GM21528 (cell line): ENCODE measurements around the gene CDCA7L.

Source experiments
- ATAC-seq: cut with Tn5 transposase; IDR thresholded peaks from one replicate; pipeline ENCODE4 v1.9.1; 2021; ENCODE audit warnings: mild to moderate bottlenecking, moderate library complexity; ENCODE audit not compliant: unreplicated experiment, low FRiP score

Gene CDCA7L, protein sequence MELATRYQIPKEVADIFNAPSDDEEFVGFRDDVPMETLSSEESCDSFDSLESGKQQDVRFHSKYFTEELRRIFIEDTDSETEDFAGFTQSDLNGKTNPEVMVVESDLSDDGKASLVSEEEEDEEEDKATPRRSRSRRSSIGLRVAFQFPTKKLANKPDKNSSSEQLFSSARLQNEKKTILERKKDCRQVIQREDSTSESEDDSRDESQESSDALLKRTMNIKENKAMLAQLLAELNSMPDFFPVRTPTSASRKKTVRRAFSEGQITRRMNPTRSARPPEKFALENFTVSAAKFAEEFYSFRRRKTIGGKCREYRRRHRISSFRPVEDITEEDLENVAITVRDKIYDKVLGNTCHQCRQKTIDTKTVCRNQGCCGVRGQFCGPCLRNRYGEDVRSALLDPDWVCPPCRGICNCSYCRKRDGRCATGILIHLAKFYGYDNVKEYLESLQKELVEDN

DNA sequence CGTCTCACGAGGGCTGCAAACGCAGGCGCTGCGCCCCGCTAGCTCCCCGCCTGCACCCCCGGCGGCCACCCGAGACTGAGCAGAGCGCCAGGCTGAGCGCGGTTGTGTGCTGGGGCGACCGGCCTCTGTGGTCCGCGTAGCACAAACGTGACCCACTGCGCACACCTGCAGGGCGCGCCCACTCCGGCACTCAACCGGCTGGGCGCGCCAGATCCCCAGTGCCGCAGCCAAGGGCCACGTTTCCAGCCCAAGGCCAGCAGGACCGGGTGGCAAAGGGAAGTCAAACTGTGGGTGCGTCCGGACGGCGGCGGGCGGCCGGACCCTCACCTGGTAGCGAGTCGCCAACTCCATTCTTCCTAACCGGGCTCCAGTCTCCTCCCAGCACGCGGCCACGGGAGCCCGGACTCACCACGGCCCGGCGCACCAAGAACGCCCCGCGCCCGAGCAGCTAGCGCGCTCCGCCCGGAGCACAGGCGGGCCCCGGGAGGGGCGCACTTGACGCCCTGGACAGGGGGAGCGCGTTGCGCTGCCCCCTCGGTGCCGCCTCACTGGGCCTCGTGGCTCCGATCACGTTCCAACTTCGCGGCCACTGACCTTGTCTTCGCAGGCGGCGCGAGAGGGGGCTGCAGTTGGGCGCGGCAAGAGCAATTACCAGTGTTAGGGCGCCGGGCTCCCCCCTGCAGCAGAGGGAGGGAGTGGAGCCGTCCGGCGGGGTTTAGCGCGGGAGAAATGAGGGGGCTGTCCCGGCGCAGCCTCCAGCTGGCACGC lies at the start of gene CDCA7L:
Gene CDCA7L (minus strand): TSS at position 446 of the 768 bp plus-strand sequence. CDS start 95 bp downstream, at position 351.
- peak; percentile 89 for ATAC-seq

DNA sequence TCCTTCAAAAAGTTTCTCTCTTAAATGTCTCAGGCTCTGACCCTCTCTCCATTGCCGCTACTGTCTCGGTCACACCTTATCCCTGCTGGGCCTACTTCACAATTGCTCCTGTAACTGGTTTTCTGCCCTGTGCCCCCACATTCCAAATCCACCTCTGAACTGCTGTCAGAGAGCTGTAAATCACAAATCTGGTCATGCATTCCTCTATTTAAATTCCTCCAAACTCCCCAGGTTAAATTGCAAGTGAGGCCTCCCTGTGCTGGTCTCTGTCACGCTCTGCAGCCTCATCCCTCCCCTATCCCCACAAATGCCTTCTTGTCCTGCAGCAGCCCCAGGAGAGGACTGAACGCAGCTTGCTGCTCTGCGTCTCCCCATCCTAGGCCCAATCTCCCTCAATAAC lies 40.4 kb upstream of the CDCA7L start:
- ATAC-seq = no peak

DNA sequence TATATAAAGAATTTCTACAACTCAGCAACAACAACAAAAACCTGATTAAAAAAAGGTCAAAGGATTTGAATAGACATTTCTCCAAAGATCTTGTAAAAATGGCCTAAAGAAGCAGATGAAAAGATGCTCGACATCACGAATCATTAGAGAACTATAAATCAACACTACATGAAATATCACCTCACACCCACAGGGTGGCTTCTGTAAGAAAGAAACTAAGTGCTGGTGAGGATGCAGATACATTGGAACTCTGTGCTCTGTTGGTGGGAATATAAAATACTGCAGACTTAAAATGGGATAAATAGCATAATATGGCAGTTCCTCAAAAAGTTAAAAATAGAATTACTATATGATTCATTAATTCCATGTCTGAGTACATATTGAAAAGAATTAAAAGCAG lies 38.3 kb upstream of the CDCA7L start:
- no peak for ATAC-seq

DNA sequence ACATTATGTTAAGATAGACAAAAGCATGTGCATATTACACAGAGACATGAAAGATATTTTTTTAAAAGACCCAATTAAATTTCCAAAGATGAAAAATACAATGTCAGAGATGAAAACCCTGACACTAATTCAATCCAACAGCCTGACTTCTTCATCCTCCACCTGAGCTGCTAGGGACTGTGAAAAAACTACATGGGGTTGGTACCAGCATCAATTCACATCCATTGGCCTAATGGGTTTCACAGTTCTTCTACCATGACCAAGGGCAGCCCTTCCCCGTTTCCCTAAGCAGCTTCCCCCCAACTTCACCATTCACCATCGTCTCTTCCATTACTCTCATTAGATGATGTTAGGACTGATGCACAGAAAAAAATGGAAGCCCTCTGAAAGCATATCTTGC lies 37.4 kb upstream of the CDCA7L start:
- ATAC-seq = no peak

DNA sequence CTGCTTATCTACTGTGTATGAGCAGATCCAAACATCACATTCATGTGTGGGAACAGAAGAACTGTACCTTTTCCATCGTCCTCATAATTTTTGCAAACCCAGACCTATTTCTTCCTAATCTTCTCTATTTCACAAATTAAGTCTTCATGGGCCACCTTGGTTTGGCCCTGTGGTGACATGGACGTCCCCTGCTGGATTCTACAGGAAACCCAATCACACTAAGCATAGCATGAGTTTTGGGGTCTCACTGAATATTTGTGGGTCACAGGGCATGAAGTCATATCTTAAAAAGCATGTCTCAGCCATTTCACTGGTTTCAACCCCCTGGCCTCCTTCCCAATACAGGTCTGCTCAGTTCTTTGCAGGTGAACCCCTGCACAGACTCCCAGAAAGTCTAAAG lies 35.8 kb upstream of the CDCA7L start:
- no peak for ATAC-seq

DNA sequence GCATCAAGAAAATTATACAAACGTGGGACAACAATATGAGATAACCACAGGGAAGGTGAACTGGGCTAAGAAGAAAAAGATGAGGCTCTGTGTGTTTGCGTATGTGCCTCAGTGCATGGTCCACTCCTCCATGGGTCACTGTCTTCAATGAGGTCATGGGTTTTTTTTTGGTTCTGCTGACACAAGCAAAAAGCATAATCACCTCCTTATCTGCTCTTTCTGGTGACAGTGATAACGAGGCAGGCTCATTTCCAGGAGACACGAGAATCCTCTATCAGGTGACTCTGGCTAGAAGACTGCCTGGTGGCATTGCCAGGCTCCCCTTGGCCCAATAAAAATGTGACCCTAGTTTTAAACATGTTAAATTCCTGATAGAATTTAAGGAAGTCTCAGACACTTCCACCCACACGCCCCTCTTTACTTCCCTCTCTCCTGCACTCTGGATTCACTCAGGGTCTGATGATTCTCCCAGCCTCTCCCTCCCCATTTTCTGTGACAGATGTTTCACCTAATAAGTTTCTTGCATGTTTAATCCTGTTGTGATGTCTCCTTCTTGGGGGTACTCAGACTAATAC lies 35.3 kb upstream of the CDCA7L start:
- no peak for ATAC-seq

DNA sequence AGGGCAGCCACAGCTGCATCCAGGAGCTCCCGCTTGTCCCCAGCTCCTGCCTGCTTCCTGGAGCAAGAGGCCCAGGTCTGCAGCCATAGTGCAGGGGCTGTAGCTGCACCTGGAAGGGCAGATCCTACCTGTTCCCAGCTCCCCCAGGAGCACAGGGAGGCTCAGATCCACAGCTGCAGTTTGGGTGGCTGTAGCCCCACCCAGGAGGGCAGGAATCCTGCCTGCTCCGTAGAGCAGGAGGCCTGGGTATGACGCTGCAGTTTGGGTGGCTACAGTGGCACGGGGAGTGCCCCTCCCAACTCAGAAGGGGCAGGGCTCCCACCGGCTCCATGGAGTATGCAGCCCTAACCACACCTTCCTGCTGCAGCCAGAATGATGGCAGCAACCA lies 26.7 kb upstream of the CDCA7L start:
- no peak for ATAC-seq

DNA sequence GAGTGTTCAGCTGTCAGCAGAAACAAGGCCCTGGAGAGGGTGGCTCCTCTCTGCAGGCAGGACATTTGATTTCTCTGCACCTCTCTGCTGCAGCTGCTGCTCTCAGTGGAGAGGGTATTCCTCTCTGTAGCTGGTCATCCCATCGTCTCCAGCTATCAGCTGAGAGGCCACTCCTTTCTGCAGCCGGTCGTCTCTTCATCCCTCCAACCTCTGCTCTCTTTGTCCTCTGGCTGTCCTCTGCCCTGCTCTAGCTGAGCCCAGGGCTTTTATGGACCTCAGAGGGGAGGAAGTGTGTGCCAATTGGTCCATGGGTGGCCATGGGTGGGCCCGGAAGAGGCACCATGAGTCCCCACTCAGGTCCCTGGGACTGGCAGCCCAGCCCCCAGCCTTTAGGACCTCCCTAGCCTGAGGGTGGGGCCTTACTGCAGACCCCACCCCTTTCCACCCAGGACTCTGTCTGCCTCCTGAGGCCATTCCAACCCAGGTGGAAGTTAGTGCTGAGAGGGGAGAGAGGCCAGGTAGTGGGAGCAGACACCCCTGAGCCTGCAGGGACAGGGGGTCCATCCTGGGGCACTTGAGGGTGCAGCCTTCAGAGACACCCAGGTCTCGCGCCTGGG lies 26.2 kb upstream of the CDCA7L start:
- no peak for ATAC-seq

DNA sequence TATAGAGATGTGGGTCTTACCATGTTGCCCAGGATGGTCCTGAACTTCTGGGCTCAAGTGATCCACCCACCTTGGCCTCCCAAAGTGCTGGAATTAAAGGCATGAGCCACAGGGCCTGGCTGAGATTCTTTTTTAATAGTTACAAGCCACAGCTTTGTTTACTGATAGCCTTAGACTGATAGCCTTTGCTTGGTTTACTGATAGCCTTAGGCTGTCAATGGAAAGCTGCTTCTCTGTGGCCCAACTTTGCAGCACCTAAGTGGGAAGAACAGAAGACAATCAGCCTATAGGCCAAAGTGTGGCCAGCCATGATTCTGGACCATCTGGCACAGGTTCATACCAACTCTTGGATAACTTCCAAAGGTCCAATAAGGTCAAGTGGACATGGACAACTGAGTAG lies 24.1 kb upstream of the CDCA7L start:
- ATAC-seq = no peak

DNA sequence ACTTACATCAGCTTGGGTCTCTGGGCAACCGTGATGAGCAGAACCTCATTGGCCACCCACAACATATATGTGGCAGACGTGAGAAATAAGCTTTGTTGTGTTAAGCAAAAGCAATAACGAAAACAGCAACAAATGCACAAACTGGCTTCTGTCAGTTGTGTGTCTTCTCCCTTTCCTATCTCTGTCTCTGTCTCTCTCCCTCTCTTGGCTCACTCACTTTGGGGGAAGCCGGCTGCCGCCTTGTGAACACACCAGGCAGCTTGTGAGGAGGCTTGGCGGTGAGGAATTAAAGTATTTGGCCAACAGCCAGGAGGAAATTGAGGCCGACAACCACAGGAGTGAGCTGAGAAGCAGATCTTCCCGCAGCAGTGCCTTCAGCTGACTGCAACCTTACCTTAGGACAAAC lies 21.9 kb upstream of the CDCA7L start:
- ATAC-seq = no peak

DNA sequence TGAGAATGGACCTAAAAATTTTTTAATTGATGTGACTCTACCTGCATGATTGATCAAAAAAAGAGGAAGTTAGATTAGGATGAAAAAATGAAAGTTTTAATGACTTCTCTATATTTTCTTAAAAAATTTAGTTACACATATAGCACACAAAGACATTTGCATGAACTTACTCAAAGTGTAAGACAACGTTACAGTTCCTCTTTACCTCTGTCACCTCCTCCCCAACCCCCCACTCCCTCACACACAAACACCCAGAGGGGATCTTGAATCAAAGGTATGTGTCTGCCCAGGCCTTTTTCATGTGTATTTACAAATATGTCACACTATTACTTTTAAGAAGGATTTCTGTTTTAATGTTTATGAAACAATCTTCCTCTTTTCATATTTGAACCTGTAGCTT lies 20.6 kb upstream of the CDCA7L start:
- peak; percentile 87 for ATAC-seq

DNA sequence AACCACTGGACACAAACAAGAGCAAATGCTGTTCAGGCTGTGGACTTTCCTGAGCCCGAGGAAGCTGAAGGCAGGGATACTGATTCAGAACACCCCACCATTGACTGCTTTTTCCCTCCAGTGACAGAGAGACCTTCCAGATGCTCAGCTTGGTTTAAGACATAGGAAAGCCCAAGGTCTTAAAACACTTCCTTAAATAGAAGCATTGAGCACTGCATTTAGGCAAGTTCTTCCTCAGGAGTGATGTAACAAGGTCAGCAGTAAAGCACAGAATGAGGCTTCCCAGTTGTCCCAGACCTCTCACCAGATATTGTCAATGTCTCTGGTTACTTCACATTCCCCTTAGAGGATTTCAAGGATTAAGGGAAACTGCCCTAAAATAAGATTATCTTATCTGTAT lies 19.6 kb upstream of the CDCA7L start:
- no peak for ATAC-seq

DNA sequence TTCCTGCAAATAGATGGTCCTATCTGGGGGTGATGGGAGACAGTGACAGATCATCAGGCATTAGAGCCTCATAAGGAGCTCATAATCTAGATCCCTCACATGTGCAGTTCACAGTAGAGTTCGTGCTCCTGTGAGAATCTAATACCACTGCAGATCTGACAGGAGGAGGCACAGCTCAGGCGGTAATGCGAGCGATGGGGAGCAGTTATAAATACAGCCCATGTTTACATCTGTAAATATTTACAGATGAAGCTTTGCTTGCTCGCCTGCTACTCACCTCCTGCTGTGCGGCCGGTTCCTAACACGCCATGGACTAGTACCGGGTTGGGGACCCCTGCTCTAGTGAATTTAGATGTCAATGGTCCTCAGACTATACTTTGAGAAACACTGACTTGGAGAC lies 17.0 kb upstream of the CDCA7L start:
- no peak for ATAC-seq

DNA sequence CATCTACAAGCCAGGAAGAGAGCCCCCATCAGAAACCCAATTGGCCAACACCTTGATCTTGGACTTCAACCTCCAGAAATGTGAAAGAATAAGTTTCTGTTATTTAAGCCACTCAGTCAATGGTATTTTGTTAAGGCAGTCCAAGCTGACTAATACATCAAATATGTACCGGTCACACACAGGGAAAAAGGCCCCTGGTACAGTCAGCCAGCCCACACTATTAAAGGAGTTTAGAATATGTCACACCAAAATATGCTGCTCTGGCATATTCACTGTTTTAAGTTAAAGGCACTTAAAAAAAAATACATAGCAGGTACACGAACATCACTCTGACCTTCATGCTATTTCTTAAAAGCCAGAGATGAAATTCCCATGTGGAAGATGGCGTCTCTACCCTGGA lies 15.2 kb upstream of the CDCA7L start:
- no peak for ATAC-seq

DNA sequence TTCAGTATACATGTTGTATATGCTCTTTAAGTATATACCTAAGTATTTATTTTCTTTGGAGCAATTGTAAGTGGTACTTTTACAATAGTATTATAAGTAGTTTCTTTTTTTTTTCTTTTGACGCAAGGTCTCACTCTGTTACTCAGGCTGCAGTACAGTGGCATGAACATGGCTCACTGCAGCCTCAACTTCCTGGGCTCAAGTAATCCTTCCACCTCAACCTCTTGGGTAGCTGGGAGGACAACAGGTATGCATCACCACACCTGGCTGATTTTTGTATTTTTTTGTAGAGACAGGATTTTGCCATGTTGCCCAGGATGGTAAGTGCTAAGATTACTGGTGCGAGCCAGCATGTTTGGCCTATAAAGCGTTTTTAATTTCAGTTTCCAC lies 13.7 kb upstream of the CDCA7L start:
- no peak for ATAC-seq

DNA sequence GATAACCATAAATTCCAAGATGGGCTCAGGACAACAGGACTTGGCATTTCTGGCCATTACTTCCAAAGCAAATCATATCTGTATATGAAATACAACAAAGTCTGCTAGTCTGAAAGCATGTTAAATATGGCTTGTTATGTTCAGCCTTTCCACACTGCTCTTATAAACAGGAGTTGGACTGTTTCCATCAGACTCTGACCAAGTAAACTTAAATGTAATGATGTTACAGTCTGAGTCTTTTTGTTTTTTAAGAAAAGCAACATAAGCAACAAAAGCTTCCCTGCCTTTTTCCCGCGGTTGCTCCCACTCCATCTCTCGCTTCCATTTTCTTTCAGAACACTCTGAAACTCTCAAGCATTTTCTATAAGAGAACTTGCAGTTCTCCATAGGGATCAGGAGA lies 8.1 kb upstream of the CDCA7L start:
- no peak for ATAC-seq

DNA sequence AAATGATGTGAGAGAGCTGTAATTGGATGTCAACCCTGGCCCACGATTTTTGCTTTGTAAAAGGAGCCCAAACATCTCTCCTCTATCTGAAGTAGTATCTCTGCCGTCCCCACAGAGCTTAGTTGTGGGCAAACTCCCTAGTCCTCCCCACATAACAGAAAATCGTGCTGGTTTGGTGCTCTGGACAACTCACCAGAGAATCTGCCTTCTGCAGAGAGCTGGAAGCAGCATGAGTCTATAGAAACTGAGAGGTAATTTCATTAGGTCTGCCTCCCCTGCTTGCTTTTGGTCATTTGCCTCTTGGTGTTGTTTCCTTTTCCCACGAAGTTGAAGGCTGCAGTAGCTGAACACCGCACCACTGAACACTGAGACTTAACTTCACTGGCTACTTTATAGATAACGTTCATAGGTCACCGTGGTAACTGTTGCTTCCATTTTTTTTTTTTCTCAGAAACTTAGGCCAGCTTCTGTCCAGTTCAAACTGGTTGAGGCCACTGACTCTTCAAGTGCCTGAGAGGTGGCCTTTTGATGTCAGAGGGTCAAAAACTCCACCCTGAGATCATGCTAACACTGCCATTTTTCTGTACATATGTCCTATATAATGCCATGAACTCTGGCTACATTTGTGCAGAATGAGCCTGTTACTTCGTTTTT lies 3.3 kb upstream of the CDCA7L start:
- no peak for ATAC-seq

DNA sequence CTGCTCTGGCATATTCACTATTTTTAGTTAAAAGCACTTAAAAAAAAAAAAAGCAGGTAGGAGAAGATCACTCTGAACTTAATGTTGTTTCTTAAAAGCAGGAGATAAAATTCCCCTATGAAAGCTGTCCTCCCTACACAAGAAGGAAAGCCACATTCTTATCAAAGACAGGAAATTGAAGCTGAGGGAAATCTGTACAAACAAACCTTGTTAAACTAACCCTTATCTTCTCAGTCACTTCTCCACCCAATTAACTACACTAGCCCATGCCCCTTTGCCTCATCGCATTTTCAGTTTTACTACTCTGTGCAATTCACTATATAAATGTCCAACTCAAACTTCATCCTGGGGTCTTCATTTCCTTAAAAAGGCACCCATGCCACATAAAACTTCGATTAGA lies 2.7 kb upstream of the CDCA7L start:
- ATAC-seq = no peak

DNA sequence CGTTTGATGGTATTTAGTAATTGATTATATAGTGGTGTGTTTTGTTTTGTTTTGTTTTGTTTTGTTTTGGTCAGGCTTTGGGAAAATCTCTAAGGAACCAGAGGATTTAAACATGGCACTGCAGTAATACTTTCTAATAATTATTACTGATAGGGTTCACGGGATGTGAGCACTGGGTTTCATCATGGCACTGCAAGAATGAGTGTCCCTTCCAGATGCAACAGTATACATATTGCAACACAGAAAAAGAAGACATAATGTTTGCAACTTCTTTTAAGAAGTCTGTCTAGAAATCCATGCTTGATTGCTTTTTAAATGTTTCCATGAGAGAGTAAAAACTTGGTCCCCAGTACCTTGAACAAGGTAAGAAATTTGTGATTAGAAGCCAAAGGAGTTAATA lies 2.2 kb upstream of the CDCA7L start:
- no peak for ATAC-seq

DNA sequence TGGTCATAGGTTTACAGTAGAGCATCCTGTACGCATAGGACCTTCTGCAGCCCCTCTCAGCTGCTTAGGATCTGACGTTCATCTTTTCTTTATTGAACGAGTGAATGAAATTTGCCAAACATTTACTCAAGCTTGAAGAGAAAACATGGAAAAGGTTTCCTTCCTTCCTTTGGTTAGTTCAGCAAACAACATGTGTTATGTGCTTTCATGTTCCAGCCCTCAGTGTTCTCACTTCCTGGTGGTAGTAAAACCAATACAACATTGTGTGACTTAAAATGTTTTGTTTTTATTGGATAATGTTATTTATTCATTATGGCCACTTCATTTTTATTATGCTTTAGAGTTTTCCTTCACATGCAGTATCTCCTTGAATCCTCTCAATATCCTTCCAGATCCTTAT lies 1.4 kb upstream of the CDCA7L start:
- ATAC-seq = no peak
